Activated CD8-positive, alpha-beta memory T cell treated with anti-CD3 and anti-CD28 coated beads for 36 hours (primary cell): ENCODE data around the gene LCN2. TPM values are rescaled to one million over a fixed set of nuclear protein-coding genes. Genes with fewer than 3 reads are reported as not detected.

Experiments used
- CTCF ChIA-PET: fragments of 350-600 bp; sonication (Branson Sonifier 250); formaldehyde crosslinking; loops from one replicate; lab custom pipeline; 2021; ENCODE audit warnings: antibody characterized with exemption; lab: Charles Lee
- POLR2A ChIA-PET: fragments of 350-600 bp; sonication (Branson Sonifier 250); formaldehyde crosslinking; loops from one replicate; lab custom pipeline; 2021; ENCODE audit warnings: antibody characterized with exemption; lab: Charles Lee
- total RNA-seq, 2 experiments: library from RNA; stranded (reverse); gene quantifications; one replicate each; pipeline ENCODE4 v1.2.3, GENCODE V29; 2021

Gene LCN2
- total RNA-seq, 2 experiments from 2014 or later, result not detected

DNA sequence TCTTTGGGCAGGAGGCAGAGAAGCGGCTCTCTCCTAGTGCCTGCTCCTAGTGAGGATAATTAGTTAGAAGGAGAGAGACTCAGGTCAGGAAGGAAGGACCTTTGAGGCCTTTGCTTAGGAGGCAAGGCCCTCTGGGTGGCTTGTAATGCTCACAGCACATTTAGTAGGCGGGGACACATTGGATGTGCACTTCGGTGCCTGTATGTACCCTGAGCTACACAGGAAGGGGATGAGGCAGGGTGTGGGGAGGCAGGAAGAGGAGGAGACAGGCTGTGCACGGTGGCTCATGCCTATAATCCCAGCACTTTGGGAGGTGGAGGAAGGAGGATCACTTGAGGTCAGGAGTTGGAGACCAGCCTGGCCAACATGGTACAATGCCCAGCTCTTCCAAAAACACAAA, 7.2 kb upstream of the LCN2 start:
- CTCF ChIA-PET, result interaction anchor here (1.7 kb wide), 2 partner anchors 13 to 24 kb away, joined by 6 to 8 read pairs; no protein-coding TSS in a partner anchor
- POLR2A ChIA-PET, result no interaction called here

GRCh38 chr9:128142596-128142995, 6.7 kb upstream of the LCN2 start:
- CTCF ChIA-PET, result interaction anchor here (1.7 kb wide), 1 partner anchor 25 kb away, joined by 8 read pairs; no protein-coding TSS in a partner anchor
- POLR2A ChIA-PET, result interaction anchor here (0.7 kb wide), 1 partner anchor 132 kb away, joined by 5 read pairs; no protein-coding TSS in a partner anchor

- ChIA-PET CTCF (no interaction called here), POLR2A (no interaction called here)
Observed at GRCh38 chr9:128143525-128144238, 5.6 kb upstream of the LCN2 start.

DNA sequence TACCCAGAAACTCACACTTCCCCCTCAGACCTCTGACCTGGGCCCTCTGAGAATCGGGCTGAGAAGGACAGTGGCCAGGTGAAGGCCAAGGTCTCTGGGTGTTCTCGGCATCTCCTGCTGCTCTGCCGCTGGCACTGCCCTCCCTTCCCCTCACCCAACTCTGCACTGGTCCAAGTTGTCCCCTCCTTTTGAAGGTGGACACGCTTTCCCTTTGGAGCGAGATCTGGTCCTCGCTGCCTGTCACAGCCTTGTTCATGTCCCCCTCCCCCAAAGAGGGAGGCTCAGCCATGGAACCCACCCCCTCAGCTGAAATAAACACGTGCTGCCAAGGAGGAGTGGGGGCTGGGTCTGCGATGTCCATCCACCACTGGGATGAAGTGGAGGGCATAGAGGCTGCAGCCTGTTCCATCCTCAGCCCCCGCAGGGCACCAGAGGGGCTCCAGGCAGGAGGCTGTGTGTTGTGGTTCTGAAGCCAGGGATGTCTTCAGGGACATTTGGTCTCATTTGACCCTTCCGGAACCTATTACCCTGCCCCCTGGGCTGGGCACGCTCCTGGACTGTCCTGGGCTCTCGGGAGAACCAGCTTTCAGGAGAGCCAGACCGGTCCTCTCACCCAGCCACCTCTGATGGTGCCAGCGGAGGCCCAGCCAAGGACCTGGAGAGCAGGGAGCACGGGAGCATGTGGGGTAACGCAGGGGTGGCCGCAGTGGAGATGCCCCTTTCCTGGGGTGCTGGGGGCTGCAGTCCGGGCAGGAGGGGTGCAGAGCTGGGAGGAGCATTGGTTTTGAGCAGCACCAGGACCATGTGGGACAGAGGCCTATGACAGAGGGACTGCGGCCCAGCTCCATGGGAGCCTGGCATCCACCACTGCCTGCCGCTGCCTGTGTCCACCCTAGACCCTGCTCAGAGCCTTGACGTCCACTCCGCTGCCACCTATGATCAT, 4.7 kb upstream of the LCN2 start:
- CTCF ChIA-PET, result no interaction called here
- POLR2A ChIA-PET, result no interaction called here

- ChIA-PET CTCF (interaction anchor here (0.8 kb wide), 1 partner anchor 11 kb away, joined by 3 read pairs; no protein-coding TSS in a partner anchor), POLR2A (no interaction called here)
Observed at GRCh38 chr9:128145536-128145935, 3.7 kb upstream of the LCN2 start.

GRCh38 chr9:128145951-128146351, 3.3 kb upstream of the LCN2 start:
- ChIA-PET POLR2A (no interaction called here), CTCF (interaction anchor here (0.8 kb wide), 1 partner anchor 10 kb away, joined by 3 read pairs; no protein-coding TSS in a partner anchor)

DNA sequence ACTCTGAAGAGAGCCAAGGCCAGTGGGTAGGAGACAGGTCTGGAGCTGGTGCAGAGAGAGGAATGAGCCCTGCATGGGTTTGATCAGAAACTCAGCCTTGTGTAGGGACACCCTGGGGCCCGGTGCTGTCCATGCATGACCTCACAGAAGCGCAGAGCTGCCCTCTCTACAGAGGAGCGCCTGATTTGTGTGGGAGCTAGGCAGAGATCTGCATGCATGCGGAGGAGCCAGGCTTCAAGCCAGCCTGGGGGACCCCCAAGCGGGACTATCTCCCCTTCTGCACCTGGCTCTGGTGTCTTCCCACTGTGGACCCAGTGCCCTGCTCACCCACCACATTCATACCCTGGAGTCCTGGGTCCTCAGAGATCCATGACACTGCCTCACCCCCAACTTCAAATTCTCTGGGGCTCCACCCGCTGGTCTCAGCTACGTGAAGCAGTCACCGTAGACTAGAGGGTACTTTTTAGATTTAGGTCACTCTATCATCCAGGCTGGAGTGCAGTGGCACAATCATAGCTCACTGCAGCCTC, 2.6 kb upstream of the LCN2 start:
- CTCF ChIA-PET, result no interaction called here
- POLR2A ChIA-PET, result no interaction called here

GRCh38 chr9:128148509-128149000, 698 bp upstream of the LCN2 start:
- CTCF ChIA-PET, result no interaction called here
- POLR2A ChIA-PET, result no interaction called here

GRCh38 chr9:128149951-128150593, 819 bp downstream of the LCN2 start:
- ChIA-PET CTCF (no interaction called here), POLR2A (no interaction called here)

DNA sequence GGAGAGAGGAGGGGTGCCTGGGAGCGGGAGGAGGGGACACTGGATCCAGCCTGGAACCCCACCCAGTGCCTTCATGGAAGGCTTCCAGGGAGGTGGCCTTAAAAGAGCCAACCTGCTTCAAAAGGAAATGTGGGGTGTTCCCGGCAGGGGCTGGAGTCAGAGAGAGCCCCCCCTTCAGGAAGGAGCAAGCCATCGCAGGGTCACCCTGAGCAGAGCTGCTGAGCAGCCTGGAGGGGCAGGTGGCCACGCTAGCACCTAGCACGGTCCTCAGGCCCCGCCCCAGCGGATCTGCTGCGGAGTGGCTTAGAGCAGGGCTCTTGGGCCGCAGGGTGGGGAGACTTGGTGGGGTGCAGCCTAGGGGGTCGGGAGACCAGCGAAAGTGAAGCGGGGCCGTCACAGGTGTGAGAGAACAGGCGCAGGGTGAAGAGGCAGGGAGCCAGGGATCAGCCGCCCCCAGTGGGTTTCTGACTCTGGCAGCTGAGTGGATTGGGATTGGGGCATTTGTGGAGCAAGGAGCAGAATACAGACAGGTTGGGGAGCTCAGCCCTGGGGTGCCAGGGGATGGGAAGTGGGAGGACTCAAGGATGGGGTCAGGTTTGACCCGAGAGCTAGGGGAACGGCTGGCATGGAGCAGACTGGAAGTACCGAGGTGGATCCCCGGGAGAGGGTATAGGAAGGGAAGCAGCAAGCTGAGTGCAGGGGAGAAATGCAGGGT, 1.5 kb downstream of the LCN2 start:
- ChIA-PET POLR2A (no interaction called here), CTCF (interaction anchor here (0.7 kb wide), 1 partner anchor 9 kb away, joined by 3 read pairs; the partner anchor contains the start of gene BBLN)

DNA sequence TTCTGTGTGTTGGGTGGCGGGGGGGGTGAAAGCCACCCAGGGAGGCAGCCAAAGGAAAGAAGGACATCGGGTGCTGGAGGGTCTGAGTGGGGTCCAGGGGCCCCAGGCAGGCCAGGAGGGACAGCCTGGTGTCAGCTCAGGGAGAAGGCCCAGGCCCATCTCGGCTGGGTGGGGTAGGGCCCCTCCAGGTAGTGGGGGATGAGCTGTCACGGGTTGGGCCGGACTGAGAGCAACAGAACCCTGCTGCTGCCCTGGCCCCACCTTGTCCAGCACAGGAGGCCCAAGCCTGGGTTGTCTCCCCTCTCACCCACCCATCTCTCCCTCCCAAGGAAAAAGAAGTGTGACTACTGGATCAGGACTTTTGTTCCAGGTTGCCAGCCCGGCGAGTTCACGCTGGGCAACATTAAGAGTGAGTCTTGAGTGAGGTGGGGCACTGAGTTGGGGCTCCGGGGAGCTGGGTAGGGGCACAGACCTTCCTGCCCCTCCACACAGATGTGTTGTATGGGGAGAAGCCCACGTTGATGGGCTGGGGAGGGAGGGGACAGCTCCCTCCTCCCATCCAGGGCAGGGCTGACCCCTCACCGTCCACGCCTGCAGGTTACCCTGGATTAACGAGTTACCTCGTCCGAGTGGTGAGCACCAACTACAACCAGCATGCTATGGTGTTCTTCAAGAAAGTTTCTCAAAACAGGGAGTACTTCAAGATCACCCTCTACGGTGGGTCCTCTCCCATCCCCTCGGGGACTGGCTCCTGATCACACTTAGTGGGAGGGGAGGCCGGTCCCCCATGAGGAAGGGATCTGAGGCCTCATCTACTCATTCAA, 2.3 kb downstream of the LCN2 start:
- ChIA-PET CTCF (no interaction called here), POLR2A (no interaction called here)

DNA sequence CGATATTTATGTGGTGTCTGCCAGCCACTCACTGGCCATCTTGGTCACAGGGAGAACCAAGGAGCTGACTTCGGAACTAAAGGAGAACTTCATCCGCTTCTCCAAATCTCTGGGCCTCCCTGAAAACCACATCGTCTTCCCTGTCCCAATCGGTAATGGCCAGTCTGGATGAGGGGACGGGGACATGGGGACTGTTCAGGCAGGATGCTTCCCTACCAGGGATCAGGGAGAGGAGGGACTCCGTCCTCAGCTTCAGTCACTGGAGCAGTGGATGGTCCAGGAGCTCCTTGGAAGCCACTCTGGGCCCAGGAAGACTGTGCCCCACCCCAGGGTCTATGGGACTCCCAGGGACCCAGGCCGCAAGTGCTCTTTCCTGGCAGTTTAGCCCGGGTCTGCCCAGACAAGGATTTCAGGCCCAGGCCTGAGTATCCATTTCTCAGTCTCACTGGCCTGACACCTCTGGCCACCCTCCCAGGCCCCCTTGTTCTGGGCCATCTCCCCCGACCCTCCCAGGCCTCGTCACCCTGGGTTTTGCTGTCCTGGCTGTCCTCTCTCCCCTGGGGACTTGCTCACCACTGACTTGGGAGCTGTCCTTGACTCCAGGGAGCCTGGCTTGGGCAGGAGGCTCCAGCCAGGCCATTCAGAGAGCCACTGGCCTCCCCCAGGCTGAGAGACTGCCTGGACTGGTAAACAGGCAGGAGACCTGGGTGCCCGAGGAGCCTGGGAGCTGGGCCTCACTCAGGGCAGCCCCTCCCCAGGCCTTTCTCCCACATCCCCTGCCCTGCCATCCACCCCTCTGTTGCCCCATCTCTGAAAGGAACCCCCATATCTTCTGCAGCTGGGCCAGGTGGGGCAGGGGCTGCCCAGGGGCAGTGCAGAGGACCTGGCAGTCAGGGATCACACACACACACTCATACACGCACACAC, 3.1 kb downstream of the LCN2 start:
- ChIA-PET CTCF (no interaction called here), POLR2A (no interaction called here)

GRCh38 chr9:128153060-128153946, 4.0 kb downstream of the LCN2 start:
- POLR2A ChIA-PET, result no interaction called here
- CTCF ChIA-PET, result no interaction called here

DNA sequence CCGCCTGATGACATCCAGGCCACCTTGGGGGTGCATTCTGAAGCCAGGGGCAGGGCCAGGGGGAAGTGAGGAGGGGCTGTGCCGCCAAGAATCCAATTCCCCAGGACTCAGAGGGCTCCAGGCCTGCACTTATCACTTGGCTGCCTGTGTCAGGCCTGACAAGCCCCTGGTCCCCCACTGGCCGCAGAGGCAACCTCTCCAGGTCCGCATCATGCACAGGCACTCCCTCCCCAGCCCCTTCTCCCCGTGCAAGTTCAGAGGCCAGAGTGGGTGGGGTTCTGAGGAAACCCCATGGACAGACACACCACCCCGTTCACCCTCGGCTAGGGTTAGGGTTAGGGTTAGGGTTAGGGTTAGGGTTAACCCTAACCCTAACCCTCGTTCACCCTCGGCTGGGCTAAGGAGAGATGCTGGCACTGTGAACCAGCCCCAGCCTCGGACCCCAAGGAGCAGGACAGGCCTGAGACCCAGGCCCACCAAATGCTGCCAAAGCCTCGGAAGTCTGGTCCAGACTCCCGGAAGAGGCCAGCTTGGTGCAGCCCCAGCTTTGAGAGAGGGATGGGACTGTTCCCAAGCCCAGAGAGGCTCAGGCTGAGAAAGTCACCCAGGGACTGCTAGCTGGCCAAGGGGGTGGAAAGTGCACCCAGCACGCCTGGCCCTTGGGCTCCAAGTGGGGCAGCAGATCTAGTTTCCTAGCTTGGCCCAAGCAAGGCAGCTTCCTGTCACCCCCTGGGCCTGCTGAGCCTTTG, 4.9 kb downstream of the LCN2 start:
- CTCF ChIA-PET, result no interaction called here
- POLR2A ChIA-PET, result no interaction called here
